HepG2 (cell line): ENCODE data around the gene MAGEB17.

Experiments used
- CTCF ChIP-seq: sonication (generic); formaldehyde crosslinking; IDR thresholded peaks from 2 replicates; pipeline ENCODE4 v1.5.0; 2020; ENCODE audit warnings: mild to moderate bottlenecking, missing genetic modification reagents, moderate library complexity
- SIN3A ChIP-seq: IDR thresholded peaks from 2 replicates; pipeline ENCODE4 v1.6.1; 2011; ENCODE audit warnings: low read depth, mild to moderate bottlenecking, control low read depth, low read length, borderline replicate concordance
- SMAD3 ChIP-seq: sonication (generic); formaldehyde crosslinking; IDR thresholded peaks from 2 replicates; pipeline ENCODE4 v1.4.0; 2020; ENCODE audit warnings: missing genetic modification reagents

- TF ChIP-seq CTCF (CRISPR knock-in tag), result no peak
- TF ChIP-seq SMAD3, result no peak
- TF ChIP-seq SIN3A, result no peak
Measured at GRCh38 chrX:16199343-16199742, 32.1 kb downstream of the MAGEB17 start.
